HCT116 (cell line): ENCODE measurements around the gene CDK13.

ENCODE experiments used
- EZH2 ChIP-seq: fragments of 200-600 bp; sonication (generic); IDR thresholded peaks from 2 replicates; pipeline ENCODE4 v1.6.1; 2017; ENCODE audit warnings: antibody characterized with exemption, mixed run types
- FOSL1 ChIP-seq: IDR thresholded peaks from 2 replicates; pipeline ENCODE4 v1.6.1; 2012; ENCODE audit warnings: low read depth
- POLR2A ChIP-seq: IDR thresholded peaks from 2 replicates; pipeline ENCODE4 v1.7.0; 2011; ENCODE audit warnings: borderline replicate concordance; ENCODE audit not compliant: insufficient read depth, insufficient read length; ENCODE audit errors: extremely low read depth
- POLR2AphosphoS5 ChIP-seq: IDR thresholded peaks from 2 replicates; pipeline ENCODE4 v1.6.1; 2011; ENCODE audit warnings: mild to moderate bottlenecking, low read depth, low read length, moderate library complexity
- RAD21 ChIP-seq: IDR thresholded peaks from 2 replicates; pipeline ENCODE4 v1.6.1; 2012; ENCODE audit warnings: low read depth, mild to moderate bottlenecking
- ZFX ChIP-seq: fragments of 450-650 bp; IDR thresholded peaks from 2 replicates; pipeline ENCODE4 v1.6.1; 2017
- TF ChIP-seq, protein P1 (sequence below), 3 experiments: fragments of 200-600 bp in 1 of 3; sonication (generic) in 1 of 3; IDR thresholded peaks in 2 of 3; conservative IDR thresholded peaks in 1 of 3; 2 replicates each; pipeline ENCODE4 v1.5.1; 2012 to 2017; ENCODE audit warnings: low read depth in 2 of 3, low read length in 2 of 3, antibody characterized with exemption in 1 of 3, borderline replicate concordance in 1 of 3, control low read depth in 1 of 3, mild to moderate bottlenecking in 1 of 3, mixed read lengths in 1 of 3, mixed run types in 1 of 3, moderate library complexity in 1 of 3; ENCODE audit not compliant: insufficient read depth in 1 of 3
- TF ChIP-seq, protein P2 (sequence below): IDR thresholded peaks from 2 replicates; pipeline ENCODE4 v1.6.1; 2012
- TF ChIP-seq, protein P3 (sequence below): IDR thresholded peaks from 2 replicates; pipeline ENCODE4 v1.6.1; 2011; ENCODE audit warnings: mild to moderate bottlenecking, low read length, moderate library complexity; ENCODE audit not compliant: insufficient replicate concordance; ENCODE audit errors: extremely low read depth

DNA sequence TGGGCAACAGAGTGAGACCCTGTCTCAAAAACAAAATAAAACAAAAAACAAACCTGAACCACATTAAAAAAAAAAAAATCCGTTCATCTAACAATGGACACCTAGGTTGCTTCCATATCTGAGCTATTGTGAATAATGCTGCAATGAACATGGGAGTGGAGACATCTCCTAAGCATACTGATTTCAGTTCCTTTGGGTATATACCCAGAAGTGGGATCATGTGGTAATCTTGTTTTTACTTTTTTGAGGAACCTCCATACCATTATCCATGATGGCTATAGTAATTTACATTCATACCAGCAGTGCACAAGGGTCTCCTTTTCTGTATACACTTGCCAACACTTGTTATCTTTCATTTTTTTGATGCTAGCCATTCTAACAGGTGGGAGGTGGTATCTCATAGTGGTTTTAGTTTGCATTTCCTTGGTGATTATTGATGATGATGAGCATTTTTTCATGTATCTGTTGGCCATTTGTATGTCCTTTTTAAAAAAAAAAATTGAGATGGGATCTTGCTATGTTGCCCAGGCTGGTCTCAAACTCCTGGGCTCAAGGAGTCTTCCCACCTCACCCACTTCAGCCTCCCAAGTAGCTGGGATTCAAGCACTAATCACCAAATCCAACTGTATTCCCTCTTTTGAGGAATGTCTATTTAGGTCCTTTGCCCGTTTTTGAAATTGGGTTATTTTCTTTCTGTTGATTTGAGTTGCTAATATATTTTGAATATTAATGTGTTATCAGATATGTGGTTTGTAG lies 17.5 kb downstream of the CDK13 start:
- no peak for TF ChIP-seq EZH2
- TF ChIP-seq, protein P1, sequence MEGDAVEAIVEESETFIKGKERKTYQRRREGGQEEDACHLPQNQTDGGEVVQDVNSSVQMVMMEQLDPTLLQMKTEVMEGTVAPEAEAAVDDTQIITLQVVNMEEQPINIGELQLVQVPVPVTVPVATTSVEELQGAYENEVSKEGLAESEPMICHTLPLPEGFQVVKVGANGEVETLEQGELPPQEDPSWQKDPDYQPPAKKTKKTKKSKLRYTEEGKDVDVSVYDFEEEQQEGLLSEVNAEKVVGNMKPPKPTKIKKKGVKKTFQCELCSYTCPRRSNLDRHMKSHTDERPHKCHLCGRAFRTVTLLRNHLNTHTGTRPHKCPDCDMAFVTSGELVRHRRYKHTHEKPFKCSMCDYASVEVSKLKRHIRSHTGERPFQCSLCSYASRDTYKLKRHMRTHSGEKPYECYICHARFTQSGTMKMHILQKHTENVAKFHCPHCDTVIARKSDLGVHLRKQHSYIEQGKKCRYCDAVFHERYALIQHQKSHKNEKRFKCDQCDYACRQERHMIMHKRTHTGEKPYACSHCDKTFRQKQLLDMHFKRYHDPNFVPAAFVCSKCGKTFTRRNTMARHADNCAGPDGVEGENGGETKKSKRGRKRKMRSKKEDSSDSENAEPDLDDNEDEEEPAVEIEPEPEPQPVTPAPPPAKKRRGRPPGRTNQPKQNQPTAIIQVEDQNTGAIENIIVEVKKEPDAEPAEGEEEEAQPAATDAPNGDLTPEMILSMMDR (IDR thresholded peaks at IDR 0.05 in 2 of 3, conservative IDR thresholded peaks at IDR 0.05 in 1 of 3; ENCODE audit: borderline replicate concordance in 1 of 3, insufficient read depth in 1 of 3, low read depth in 2 of 3, low read length in 2 of 3) = no peak
- TF ChIP-seq POLR2AphosphoS5 = no peak
- no peak for TF ChIP-seq POLR2A
- no peak for TF ChIP-seq FOSL1
- no peak for TF ChIP-seq RAD21
- TF ChIP-seq, protein P2, sequence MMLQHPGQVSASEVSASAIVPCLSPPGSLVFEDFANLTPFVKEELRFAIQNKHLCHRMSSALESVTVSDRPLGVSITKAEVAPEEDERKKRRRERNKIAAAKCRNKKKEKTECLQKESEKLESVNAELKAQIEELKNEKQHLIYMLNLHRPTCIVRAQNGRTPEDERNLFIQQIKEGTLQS = no peak
- TF ChIP-seq, protein P3, sequence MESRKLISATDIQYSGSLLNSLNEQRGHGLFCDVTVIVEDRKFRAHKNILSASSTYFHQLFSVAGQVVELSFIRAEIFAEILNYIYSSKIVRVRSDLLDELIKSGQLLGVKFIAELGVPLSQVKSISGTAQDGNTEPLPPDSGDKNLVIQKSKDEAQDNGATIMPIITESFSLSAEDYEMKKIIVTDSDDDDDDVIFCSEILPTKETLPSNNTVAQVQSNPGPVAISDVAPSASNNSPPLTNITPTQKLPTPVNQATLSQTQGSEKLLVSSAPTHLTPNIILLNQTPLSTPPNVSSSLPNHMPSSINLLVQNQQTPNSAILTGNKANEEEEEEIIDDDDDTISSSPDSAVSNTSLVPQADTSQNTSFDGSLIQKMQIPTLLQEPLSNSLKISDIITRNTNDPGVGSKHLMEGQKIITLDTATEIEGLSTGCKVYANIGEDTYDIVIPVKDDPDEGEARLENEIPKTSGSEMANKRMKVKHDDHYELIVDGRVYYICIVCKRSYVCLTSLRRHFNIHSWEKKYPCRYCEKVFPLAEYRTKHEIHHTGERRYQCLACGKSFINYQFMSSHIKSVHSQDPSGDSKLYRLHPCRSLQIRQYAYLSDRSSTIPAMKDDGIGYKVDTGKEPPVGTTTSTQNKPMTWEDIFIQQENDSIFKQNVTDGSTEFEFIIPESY = no peak
- TF ChIP-seq ZFX = no peak
